HG03565 (cell line): ENCODE measurements around the gene PSMC4.

ENCODE experiments used
- ATAC-seq: cut with Tn5 transposase; IDR thresholded peaks from one replicate; pipeline ENCODE4 v1.9.1; 2021; ENCODE audit warnings: mild to moderate bottlenecking, moderate library complexity; ENCODE audit not compliant: unreplicated experiment

PSMC4 gene

GRCh38 chr19:39987167-39987566 is 16.2 kb downstream of the PSMC4 start:
- no peak for ATAC-seq

GRCh38 chr19:39987596-39987995 is 16.6 kb downstream of the PSMC4 start:
- no peak for ATAC-seq

- ATAC-seq, result no peak
These were observed 22.6 kb downstream of the PSMC4 start for GRCh38 chr19:39993605-39994004.

- ATAC-seq, result no peak
These were observed 23.4 kb downstream of the PSMC4 start for GRCh38 chr19:39994361-39994760.

- ATAC-seq, result no peak
These were observed 24.8 kb downstream of the PSMC4 start for GRCh38 chr19:39995794-39996193.

- ATAC-seq, result peak; percentile 22
These were observed 25.3 kb downstream of the PSMC4 start for GRCh38 chr19:39996218-39996810.

- peak; percentile 72 for ATAC-seq
These were observed 26.1 kb downstream of the PSMC4 start, which contains the start of gene ZNF546 for GRCh38 chr19:39996811-39997637. ZNF546 (plus strand) TSS chr19:39997060; CDS start chr19:39998327, 1,267 bp downstream.

GRCh38 chr19:39997638-39998216 is 26.8 kb downstream of the PSMC4 start:
- no peak for ATAC-seq

- ATAC-seq, result no peak
These were observed 27.5 kb downstream of the PSMC4 start for GRCh38 chr19:39998501-39998900.

GRCh38 chr19:40005691-40006272 is 34.8 kb downstream of the PSMC4 start:
- ATAC-seq, result no peak

- ATAC-seq, result no peak
These were observed 35.3 kb downstream of the PSMC4 start for GRCh38 chr19:40006273-40006691.

GRCh38 chr19:40009674-40010073 is 38.7 kb downstream of the PSMC4 start:
- ATAC-seq, result no peak

- no peak for ATAC-seq
These were observed 43.0 kb downstream of the PSMC4 start for GRCh38 chr19:40013991-40014390.

- no peak for ATAC-seq
These were observed 53.0 kb downstream of the PSMC4 start for GRCh38 chr19:40023969-40024368.

GRCh38 chr19:40025938-40026596 is 55.1 kb downstream of the PSMC4 start:
- ATAC-seq, result no peak

- no peak for ATAC-seq
These were observed 55.6 kb downstream of the PSMC4 start for GRCh38 chr19:40026597-40026970.
